Erythroblast (primary cell): Measurements from ENCODE around the gene AREG.

ENCODE experiments used
- DNase-seq, 2 experiments: peaks; one replicate each; lab custom pipeline; 2025; lab: John Stamatoyannopoulos, UW
- GATA1 ChIP-seq: IDR thresholded peaks from 2 replicates; pipeline ENCODE4 v1.6.1; 2011; ENCODE audit warnings: low read depth, mild to moderate bottlenecking, control low read depth, low read length, moderate library complexity
- POLR2A ChIP-seq: IDR thresholded peaks from 2 replicates; pipeline ENCODE4 v1.6.1; 2011; ENCODE audit warnings: mild to moderate bottlenecking, low read length

AREG gene

GRCh38 chr4:74441744-74442143 lies 3.2 kb upstream of the AREG start:
- DNase-seq = no peak
- TF ChIP-seq POLR2A = no peak
- no peak for TF ChIP-seq GATA1

DNA sequence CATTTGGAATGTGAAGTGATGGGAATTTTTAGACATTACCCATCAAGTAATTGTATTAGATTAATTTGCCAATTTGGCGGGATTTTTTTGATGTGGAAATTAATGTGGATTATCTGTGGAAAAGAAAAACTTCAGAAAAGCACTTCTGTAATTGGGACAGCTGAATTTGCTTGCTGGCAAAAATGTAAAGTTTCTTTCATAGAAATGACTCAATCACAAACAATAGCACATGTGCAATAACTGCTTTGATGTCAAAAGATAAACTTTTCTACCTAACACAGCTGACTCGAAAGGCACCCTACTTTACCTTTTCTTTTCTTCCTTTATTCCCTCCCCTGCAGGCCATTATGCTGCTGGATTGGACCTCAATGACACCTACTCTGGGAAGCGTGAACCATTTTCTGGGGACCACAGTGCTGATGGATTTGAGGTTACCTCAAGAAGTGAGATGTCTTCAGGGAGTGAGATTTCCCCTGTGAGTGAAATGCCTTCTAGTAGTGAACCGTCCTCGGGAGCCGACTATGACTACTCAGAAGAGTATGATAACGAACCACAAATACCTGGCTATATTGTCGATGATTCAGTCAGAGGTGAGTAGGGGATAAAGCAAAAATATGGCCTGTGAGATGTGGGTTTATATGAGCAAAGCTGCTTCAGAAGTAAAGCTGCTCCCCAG lies 1.4 kb downstream of the AREG start:
- TF ChIP-seq GATA1 (no peak), POLR2A (peak; percentile 26)
- no peak for DNase-seq

- no peak for TF ChIP-seq POLR2A
- no peak for TF ChIP-seq GATA1
- DNase-seq = no peak
These were observed 2.0 kb downstream of the AREG start for GRCh38 chr4:74446896-74447295.

- peak in 1 of 2 experiments; percentile 31 for DNase-seq
- no peak for TF ChIP-seq POLR2A
- no peak for TF ChIP-seq GATA1
These were observed 2.8 kb downstream of the AREG start for GRCh38 chr4:74447636-74448233.

DNA sequence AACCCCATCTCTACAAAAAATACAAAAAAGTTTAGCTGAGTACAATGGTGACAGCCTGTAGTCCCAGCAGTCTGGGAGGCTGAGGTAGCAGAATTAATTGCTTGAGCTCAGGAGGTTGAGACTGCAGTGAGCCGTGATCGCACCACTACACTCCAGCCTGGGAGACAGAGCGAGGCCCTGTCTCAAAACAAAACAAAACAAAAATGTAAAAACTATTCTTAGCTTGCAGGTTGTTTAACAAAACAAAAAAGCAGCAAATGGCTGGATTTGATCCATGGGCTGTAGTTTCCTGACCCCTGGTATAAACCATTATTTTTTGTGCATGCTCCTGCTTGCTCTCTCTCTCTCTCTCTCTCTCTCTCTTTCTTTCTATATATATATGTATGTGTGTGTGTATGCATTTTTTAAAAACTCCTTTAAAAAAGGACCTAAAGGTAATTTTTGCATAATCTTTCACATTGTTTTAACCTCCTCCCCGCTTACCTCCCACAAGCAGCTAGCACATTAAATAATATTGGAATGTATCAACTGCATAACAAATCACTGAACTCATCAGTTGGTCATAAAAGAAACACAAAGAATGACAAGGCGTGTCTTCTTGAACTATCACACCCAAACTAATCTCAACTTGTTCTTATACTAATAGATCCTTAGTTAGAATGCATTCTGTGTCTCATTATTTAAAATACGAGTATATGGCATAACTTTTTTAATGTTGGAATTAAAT lies 4.8 kb downstream of the AREG start:
- DNase-seq = no peak
- TF ChIP-seq GATA1 (no peak), POLR2A (peak; percentile 17)

- TF ChIP-seq GATA1 (no peak), POLR2A (no peak)
- DNase-seq = no peak
These were observed 5.4 kb downstream of the AREG start for GRCh38 chr4:74450298-74450683.

DNA sequence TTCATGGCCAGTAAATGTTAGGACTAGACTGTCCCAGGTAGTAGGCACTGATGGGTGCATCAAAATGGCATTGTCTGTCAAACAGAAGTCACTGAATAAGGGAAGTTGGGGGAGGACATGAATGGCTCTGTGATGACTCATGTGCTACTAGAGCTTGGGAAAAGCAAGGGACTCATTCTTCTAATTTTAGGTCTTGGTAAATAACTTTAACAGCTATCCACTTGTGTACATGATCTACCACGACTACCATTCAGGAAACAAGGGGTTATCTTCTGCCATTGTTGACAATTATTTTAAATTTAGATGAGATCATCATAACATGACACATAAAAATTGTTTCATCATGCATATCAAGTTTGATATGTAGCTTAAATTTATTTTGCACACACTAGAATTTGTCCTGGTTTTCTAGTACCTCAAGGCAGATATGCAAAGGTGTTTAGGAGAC lies 6.3 kb downstream of the AREG start:
- DNase-seq = peak in 1 of 2 experiments; percentile 15
- no peak for TF ChIP-seq GATA1
- no peak for TF ChIP-seq POLR2A

- DNase-seq = peak; percentile 45 to 77
- TF ChIP-seq GATA1 = no peak
- TF ChIP-seq POLR2A = peak; percentile 29
These were observed 8.2 kb downstream of the AREG start for GRCh38 chr4:74453037-74453635.

DNA sequence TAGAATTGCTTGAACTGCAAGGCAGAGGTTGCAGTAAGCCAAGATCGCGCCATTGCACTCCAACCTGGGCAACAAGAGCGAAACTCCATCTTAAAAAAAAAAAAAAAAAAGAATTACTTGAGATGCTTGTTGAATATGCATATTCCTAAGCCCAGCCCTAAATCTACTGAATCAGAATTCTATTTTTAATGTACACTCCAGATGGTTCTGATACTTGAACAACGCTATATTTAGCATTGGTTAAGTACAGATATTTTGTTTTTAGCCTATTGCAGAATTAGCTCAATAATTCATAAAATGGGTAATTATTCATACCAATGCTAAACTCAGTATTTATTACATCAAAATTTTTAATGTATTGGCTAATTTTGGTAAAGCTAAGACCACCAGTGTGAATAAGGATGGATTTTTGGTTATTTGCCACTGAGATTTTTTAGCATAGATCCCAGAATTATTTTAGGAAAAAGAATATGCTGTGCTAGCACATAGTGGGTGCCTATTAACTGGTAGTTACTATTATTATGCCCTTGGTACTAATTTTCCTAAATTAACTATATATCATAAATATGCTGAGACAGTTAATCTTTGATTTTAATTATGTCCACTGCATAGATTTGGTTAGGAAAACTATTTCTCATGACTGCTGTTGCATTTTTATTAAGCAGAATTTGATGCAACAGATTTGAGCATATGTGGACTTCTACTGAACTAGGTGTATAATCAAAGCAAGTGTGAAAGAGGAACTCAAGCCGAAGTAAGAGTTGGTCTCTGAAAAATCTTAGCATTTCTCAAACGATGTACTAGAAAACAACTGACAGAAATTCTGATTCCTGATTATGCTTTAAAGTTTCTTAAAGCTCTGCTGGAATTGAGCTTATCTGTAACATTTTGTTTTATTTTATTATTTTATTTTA lies 9.2 kb downstream of the AREG start:
- DNase-seq = no peak
- TF ChIP-seq GATA1 = no peak
- peak; percentile 9 for TF ChIP-seq POLR2A

DNA sequence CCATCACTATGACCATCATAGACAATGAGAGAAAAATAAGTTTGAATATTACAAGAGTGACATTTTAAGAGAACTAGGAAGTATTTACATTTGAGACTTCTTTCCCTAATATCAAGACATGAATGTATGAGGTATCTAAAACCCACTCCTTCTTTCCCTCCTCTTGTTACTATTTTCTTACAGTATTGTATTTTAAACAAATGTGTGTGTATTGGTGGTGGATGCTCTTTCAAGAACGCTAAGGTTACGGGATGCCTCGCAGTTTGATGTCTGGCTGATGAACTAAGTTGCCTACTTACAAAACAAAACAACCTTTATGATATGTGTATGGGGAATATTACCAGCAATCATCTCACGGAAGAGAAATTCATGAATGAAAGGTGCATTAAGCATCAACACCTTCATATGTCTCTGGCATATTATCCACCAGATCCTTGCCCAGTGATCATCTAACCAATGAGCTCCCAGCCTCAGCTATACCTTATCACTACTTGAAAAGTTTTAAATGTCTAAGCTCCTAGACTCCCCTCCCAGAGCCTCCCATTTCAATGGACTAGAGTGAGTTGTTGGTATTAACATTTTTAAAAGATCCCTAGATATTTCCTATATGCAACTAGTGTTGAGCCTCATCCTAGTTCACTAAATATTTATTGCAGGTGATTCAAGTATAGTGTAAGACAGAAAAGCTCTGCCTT lies 10.6 kb downstream of the AREG start:
- TF ChIP-seq POLR2A (peak; percentile 34), GATA1 (no peak)
- DNase-seq = no peak

GRCh38 chr4:74456056-74456744 lies 11.3 kb downstream of the AREG start:
- no peak for TF ChIP-seq GATA1
- peak; percentile 52 for TF ChIP-seq POLR2A
- DNase-seq = no peak
